K562 (cell line): ENCODE measurements around the gene SPIRE1.

Source experiments
- EP300 ChIP-seq: IDR thresholded peaks from 2 replicates; pipeline ENCODE4 v1.6.1; 2012; ENCODE audit warnings: low read length, improper control_type of control experiment
- EZH2 ChIP-seq: IDR thresholded peaks from 2 replicates; pipeline ENCODE4 v1.6.1; 2012; ENCODE audit warnings: low read depth, mild to moderate bottlenecking, inconsistent platforms, low read length, borderline replicate concordance
- GABPB2 ChIP-seq: fragments of 250-450 bp; sonication (Bioruptor Pico); conservative IDR thresholded peaks from 2 replicates; pipeline ENCODE4 v1.5.1; 2021; ENCODE audit warnings: mild to moderate bottlenecking
- SREBF2 ChIP-seq: sonication (generic); formaldehyde crosslinking; IDR thresholded peaks from 2 replicates; pipeline ENCODE4 v1.4.0; 2020; ENCODE audit warnings: mild to moderate bottlenecking, missing genetic modification reagents
- TF ChIP-seq, protein P1 (sequence below), 2 experiments: fragments of 450-650 bp in 1 of 2; sonication (generic) in 1 of 2; formaldehyde crosslinking; conservative IDR thresholded peaks; 2 replicates each; pipeline versions ENCODE4 v1.4.0 to v1.8.1; 2020 to 2022; ENCODE audit warnings: mild to moderate bottlenecking in 1 of 2, missing genetic modification reagents in 1 of 2
- TF ChIP-seq, protein P2 (sequence below): fragments of 150-350 bp; conservative IDR thresholded peaks from 2 replicates; pipeline ENCODE4 v1.6.1; 2014; ENCODE audit warnings: low read length
- TF ChIP-seq, protein P3 (sequence below), 3 experiments: IDR thresholded peaks in 2 of 3; conservative IDR thresholded peaks in 1 of 3; 2 replicates each; pipeline ENCODE4 v1.5.1; 2011 to 2012; ENCODE audit warnings: low read length in 3 of 3, mild to moderate bottlenecking in 3 of 3, control low read depth in 2 of 3, improper control_type of control experiment in 1 of 3, inconsistent platforms in 1 of 3, low read depth in 1 of 3, mixed read lengths in 1 of 3, moderate library complexity in 1 of 3; ENCODE audit not compliant: insufficient read depth in 2 of 3

DNA sequence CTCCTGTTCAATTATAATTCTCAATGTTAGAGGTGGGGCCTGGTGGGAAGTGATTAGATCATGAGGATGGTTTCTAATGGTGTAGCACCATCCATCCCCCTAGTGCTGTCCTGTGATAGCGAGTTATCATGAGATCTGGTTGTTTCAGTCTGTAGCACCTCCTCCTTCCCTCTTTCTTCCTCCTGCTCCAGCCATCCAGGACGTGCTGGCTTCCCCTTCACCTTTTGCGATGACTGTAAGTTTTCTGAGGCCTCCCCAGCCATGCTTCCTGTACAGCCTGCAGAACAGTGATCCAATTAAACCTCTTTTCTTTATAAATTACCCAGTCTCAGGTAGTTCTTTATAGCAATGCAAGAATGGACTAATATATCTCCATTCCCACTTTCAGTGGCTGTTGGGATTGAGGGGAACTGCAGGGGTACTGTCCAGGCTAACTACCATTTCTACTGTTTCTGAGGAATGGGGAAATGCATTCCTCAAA, 19.2 kb downstream of the SPIRE1 start:
- TF ChIP-seq EZH2, result no peak
- TF ChIP-seq, protein P1, sequence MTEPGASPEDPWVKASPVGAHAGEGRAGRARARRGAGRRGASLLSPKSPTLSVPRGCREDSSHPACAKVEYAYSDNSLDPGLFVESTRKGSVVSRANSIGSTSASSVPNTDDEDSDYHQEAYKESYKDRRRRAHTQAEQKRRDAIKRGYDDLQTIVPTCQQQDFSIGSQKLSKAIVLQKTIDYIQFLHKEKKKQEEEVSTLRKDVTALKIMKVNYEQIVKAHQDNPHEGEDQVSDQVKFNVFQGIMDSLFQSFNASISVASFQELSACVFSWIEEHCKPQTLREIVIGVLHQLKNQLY (CRISPR knock-in tag; conservative IDR thresholded peaks at IDR 0.05), result no peak
- TF ChIP-seq, protein P2, sequence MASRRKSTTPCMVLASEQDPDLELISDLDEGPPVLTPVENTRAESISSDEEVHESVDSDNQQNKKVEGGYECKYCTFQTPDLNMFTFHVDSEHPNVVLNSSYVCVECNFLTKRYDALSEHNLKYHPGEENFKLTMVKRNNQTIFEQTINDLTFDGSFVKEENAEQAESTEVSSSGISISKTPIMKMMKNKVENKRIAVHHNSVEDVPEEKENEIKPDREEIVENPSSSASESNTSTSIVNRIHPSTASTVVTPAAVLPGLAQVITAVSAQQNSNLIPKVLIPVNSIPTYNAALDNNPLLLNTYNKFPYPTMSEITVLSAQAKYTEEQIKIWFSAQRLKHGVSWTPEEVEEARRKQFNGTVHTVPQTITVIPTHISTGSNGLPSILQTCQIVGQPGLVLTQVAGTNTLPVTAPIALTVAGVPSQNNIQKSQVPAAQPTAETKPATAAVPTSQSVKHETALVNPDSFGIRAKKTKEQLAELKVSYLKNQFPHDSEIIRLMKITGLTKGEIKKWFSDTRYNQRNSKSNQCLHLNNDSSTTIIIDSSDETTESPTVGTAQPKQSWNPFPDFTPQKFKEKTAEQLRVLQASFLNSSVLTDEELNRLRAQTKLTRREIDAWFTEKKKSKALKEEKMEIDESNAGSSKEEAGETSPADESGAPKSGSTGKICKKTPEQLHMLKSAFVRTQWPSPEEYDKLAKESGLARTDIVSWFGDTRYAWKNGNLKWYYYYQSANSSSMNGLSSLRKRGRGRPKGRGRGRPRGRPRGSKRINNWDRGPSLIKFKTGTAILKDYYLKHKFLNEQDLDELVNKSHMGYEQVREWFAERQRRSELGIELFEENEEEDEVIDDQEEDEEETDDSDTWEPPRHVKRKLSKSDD, result no peak
- TF ChIP-seq, protein P3, sequence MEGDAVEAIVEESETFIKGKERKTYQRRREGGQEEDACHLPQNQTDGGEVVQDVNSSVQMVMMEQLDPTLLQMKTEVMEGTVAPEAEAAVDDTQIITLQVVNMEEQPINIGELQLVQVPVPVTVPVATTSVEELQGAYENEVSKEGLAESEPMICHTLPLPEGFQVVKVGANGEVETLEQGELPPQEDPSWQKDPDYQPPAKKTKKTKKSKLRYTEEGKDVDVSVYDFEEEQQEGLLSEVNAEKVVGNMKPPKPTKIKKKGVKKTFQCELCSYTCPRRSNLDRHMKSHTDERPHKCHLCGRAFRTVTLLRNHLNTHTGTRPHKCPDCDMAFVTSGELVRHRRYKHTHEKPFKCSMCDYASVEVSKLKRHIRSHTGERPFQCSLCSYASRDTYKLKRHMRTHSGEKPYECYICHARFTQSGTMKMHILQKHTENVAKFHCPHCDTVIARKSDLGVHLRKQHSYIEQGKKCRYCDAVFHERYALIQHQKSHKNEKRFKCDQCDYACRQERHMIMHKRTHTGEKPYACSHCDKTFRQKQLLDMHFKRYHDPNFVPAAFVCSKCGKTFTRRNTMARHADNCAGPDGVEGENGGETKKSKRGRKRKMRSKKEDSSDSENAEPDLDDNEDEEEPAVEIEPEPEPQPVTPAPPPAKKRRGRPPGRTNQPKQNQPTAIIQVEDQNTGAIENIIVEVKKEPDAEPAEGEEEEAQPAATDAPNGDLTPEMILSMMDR (IDR thresholded peaks at IDR 0.05 in 2 of 3, conservative IDR thresholded peaks at IDR 0.05 in 1 of 3; ENCODE audit: insufficient read depth in 2 of 3, low read depth in 1 of 3, low read length in 3 of 3), result no peak
- no peak for TF ChIP-seq GABPB2 (CRISPR knock-in tag)
- no peak for TF ChIP-seq SREBF2
- TF ChIP-seq EP300, result no peak
